Testis (tissue), 3 donors: ENCODE data around the gene MROH2A. TPM values are rescaled to one million over a fixed set of nuclear protein-coding genes. Genes with fewer than 3 reads are reported as not detected.
"Not testable (repeated sequence)": the region's sequence is repeated elsewhere in the genome, so short reads cannot be mapped to it uniquely, and the experiment has no call there.

Experiments
- DNase-seq: peaks from one replicate; pipeline ENCODE4 v3.0.0-alpha.2; 2019
- H3K27ac ChIP-seq, 2 donors: fragments of 200-600 bp; sonication (generic); one replicate each; pipeline ENCODE4 v1.5.1; 2019
- H3K27me3 ChIP-seq: fragments of 200-600 bp; sonication (generic); one replicate; pipeline ENCODE4 v1.5.1; 2019
- H3K36me3 ChIP-seq: fragments of 200-600 bp; sonication (generic); one replicate; pipeline ENCODE4 v1.5.1; 2017; ENCODE audit warnings: low read depth; ENCODE audit errors: missing control alignments
- H3K4me1 ChIP-seq: fragments of 200-600 bp; sonication (generic); one replicate; pipeline ENCODE4 v1.5.1; 2019
- H3K4me3 ChIP-seq, 2 donors: fragments of 200-600 bp; sonication (generic); one replicate each; pipeline ENCODE4 v1.5.1; 2017 to 2019
- H3K9me3 ChIP-seq: fragments of 200-600 bp; sonication (generic); one replicate; pipeline ENCODE4 v1.5.1; 2017
- POLR2A ChIP-seq: fragments of 450-650 bp; IDR thresholded peaks from one replicate; pipeline ENCODE4 v1.6.1; 2017; ENCODE audit warnings: antibody characterized with exemption, mild to moderate bottlenecking, moderate library complexity
- WGBS, 2 donors: methylation state at CpG; one replicate each; pipeline ENCODE4 v1.1.5; 2018; 5-methylcytosine and 5-hydroxymethylcytosine counted together
- intact Hi-C: fragments of 100-400 bp; cut with DNase I; formaldehyde crosslinking; loops from one replicate; pipeline ENCODE4 v1.15.1; 2023; ENCODE audit warnings: low total_unique reads
- polyA plus RNA-seq: library from polyadenylated mRNA; stranded (reverse); fragments of 350-450 nt; fragmentation: Illumina TruSeq; extraction: RNeasy Lipid Tissue Mini Kit (QIAGEN cat#74804); gene quantifications from one replicate; pipeline ENCODE4 v1.2.3, GENCODE V29; 2014; ENCODE audit warnings: low read depth, low replicate concordance; ENCODE audit not compliant: insufficient read depth
- total RNA-seq, 2 donors: library from RNA; depleted of rRNA; stranded (reverse); fragments of >200 nt; gene quantifications; one replicate each; pipeline ENCODE4 v1.2.3, GENCODE V29; 2016
- TF ChIP-seq, protein P1 (sequence below), 3 experiments: fragments of 450-650 bp in 2 of 3; fragments of 200-600 bp in 1 of 3; sonication (generic) in 1 of 3; IDR thresholded peaks; one replicate each; pipeline ENCODE4 v1.5.1; 2016 to 2019; ENCODE audit warnings: antibody characterized with exemption in 3 of 3, mild to moderate bottlenecking in 2 of 3, moderate library complexity in 1 of 3

Gene MROH2A
- total and polyA plus RNA-seq, 3 donors from 2014 or later = 5.1 to 10.7 (median 5.3) TPM

DNA sequence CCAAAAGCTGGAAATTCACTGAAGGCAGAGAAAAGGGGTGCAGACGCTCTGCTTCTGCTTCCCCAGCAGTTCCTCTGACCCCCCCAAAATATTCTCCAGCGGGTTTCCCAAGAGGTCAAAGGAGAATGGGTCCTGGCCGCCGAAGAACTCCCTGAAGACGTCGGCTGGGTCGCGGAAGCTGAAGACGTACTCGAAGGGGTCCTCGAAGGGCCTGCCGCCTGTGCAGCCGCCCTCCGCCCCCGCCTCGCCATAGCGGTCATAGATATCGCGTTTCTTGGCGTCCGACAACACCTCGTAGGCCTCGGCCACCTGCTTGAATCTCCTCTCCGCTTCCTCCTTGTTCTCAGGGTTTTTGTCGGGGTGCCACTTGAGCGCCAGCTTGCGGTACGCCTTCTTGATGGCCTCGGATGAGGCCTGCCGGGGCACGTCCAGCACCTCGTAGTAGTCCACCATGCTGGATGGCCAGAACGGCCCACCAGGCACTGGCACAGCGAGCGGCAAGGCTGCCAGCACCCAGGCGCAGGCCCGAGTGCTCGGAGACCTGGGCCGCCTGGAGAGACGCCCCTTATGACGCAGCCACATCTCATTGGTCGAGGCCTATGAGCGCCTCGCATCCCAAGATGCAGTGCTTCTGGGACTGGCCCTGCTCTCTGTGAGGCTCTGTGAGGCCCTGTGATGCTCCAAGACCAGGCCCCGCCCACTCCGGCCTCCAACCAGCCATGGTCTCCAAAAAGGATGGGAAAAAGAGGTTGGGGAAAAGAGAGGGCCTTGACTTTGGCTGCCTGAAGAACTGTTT, 34.5 kb upstream of the MROH2A start:
- peak overlapping the region; percentile 38 to 40 for H3K4me3 ChIP-seq
- H3K9me3 ChIP-seq = no peaks in the 10 kb centered on the region
- peak; percentile 83 for DNase-seq
- H3K36me3 ChIP-seq = no peaks in the 10 kb centered on the region
- H3K27ac ChIP-seq = no peak overlapping the region
- intact Hi-C loops = no loop called here
- TF ChIP-seq, protein P1, sequence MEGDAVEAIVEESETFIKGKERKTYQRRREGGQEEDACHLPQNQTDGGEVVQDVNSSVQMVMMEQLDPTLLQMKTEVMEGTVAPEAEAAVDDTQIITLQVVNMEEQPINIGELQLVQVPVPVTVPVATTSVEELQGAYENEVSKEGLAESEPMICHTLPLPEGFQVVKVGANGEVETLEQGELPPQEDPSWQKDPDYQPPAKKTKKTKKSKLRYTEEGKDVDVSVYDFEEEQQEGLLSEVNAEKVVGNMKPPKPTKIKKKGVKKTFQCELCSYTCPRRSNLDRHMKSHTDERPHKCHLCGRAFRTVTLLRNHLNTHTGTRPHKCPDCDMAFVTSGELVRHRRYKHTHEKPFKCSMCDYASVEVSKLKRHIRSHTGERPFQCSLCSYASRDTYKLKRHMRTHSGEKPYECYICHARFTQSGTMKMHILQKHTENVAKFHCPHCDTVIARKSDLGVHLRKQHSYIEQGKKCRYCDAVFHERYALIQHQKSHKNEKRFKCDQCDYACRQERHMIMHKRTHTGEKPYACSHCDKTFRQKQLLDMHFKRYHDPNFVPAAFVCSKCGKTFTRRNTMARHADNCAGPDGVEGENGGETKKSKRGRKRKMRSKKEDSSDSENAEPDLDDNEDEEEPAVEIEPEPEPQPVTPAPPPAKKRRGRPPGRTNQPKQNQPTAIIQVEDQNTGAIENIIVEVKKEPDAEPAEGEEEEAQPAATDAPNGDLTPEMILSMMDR (IDR thresholded peaks at IDR 0.05) = no peak
- TF ChIP-seq POLR2A = no peak
- no peaks in the 10 kb centered on the region for H3K4me1 ChIP-seq
- no peaks in the 10 kb centered on the region for H3K27me3 ChIP-seq
- 73% methylated on average over 27 to 44 of the region's 46 CpGs for WGBS, 2 donors

DNA sequence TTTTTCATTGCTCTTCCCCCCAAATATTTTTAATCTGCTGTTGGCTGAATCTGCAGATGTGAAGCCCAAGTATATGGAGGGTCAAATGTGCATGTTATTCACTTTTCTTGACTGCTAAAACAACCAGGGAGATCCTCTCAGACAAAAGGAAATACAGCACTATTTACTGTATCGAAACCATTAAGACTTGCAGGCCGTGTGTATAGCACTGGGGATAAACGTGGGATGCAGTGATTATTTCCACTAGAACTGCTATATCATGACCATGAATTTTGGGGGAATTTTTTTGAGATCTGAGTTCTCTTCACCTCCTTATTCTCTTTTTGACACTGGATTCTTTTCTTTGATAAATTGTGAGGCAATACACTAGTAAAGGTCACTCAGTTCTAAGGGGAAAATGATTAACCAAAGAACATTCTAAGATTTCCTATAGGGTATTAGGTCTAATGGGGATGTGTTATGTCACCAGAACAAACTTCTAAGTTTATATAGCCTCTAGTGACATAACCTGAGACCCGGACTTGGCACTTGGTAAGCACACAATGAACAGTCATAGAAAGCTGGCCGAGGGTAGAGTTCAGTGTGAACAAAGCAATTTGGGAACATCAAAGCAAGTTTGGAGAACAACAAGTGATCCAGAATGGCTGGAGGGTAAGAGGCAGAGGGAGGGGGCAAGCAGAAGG, 32.9 kb upstream of the MROH2A start:
- no peak for DNase-seq
- no peaks in the 10 kb centered on the region for H3K36me3 ChIP-seq
- H3K4me3 ChIP-seq = no peak overlapping the region
- no peaks in the 10 kb centered on the region for H3K9me3 ChIP-seq
- intact Hi-C loops = no loop called here
- TF ChIP-seq, protein P1 (IDR thresholded peaks at IDR 0.05) = no peak
- TF ChIP-seq POLR2A = no peak
- 81% methylated on average over 5 of the region's 5 CpGs for WGBS, 2 donors
- no peaks in the 10 kb centered on the region for H3K4me1 ChIP-seq
- no peak overlapping the region for H3K27ac ChIP-seq
- no peaks in the 10 kb centered on the region for H3K27me3 ChIP-seq

DNA sequence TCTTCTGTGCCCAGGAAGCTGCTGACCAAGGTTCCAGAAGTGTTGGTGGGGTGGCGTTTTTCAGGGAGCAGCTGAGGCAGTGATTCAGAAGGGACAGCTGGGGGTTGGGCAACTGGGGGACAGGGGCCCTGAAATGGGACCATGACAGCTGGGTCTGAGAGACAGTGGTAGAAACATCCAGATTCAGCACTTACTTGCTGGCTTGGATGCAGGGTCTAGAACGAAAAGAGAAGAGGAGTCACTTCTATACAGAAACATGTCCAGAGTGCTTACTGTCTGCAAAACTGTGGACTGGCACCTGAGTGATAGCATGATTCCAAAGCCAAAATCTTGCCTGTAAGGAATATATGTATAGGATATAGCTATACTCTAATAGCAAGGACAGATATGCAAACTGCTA, 32.3 kb upstream of the MROH2A start:
- H3K4me3 ChIP-seq, intact Hi-C loops, H3K9me3 ChIP-seq, DNase-seq, H3K27me3 ChIP-seq, H3K4me1 ChIP-seq, H3K36me3 ChIP-seq, H3K27ac ChIP-seq: not testable (repeated sequence)
- WGBS, 2 donors = 69 to 76% methylated on average over 2 of the region's 2 CpGs

DNA sequence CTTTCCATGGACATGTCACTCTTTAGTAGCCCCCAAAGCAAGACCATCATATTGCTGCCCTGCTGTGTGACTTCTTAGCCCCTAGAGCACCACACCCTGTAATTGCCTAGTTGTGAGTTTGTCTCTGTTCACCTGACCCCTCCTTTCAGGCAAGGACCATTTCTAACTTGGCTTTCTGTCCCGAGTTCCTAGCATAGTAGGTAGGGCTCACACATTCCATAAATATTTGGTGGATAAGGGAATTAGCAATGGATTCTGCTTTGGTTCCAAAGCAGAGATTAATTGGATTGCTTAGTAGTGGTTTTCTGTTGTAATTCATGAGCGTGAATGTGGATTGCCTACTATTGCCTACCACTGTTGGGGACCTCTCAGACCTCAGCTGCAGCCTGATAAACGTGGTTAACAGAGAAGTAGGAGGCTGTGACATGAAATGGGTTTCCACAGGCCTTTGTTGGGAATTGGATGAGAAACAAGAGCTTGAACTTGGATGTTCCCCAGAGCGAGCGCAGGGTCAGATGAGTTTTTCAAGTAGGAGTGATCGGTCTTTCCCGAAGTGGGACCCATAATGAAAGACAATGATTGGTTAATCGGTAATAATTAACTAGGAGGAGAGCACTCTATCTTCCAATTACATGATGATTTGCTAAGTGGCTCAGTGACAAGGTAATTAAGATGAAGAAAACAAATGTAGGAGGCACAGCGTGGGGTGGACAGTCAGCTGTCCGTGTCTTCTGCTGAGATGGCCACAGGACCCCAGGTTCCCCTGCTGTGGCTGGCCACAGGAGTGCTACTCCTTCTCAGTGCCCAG, 31.5 kb upstream of the MROH2A start:
- no peak for TF ChIP-seq POLR2A
- TF ChIP-seq, protein P1 (IDR thresholded peaks at IDR 0.05) = no peak
- DNase-seq = no peak
- no peaks in the 10 kb centered on the region for H3K9me3 ChIP-seq

GRCh38 chr2:233747283-233747544, 30.9 kb upstream of the MROH2A start:
- no peak for DNase-seq
- no peaks in the 10 kb centered on the region for H3K9me3 ChIP-seq
- TF ChIP-seq, protein P1 (IDR thresholded peaks at IDR 0.05) = no peak
- no peak for TF ChIP-seq POLR2A
- H3K36me3 ChIP-seq = no peaks in the 10 kb centered on the region
- no peak overlapping the region for H3K27ac ChIP-seq
- no peaks in the 10 kb centered on the region for H3K4me1 ChIP-seq
- H3K4me3 ChIP-seq = no peak overlapping the region
- intact Hi-C loops = no loop called here
- H3K27me3 ChIP-seq = no peaks in the 10 kb centered on the region
- WGBS, 2 donors = 90 to 96% methylated on average over 6 of the region's 6 CpGs

More for the DNA sequence above, 31.5 kb upstream of the MROH2A start:
- Histone ChIP-seq H3K36me3 (no peaks in the 10 kb centered on the region), H3K4me1 (no peaks in the 10 kb centered on the region), H3K27me3 (no peaks in the 10 kb centered on the region), H3K4me3 (no peak overlapping the region), H3K27ac (no peak overlapping the region)
- 72 to 77% methylated on average over 10 of the region's 10 CpGs for WGBS, 2 donors
- intact Hi-C loops = no loop called here

DNA sequence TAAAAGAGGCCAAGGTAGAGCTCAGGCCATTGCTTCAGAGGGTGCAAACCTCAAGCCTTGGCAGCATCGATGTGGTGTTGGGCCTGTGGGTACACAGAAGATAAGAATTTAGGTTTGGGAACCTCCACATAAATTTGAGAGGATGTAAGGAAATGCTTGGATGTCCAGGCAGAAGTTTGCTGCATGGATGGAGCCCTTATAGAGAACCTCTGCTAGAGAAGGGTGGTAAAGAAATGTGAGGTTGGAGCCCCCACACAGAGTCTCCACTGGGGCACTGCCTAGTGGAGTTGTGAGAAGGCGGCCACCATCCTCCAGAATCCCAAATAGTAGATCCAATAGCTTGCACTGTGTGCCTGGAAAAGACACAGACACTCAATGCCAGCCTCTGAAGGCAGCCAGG, 27.4 kb upstream of the MROH2A start:
- H3K27me3 ChIP-seq, H3K27ac ChIP-seq, H3K9me3 ChIP-seq, H3K36me3 ChIP-seq, intact Hi-C loops, H3K4me3 ChIP-seq, H3K4me1 ChIP-seq, DNase-seq: not testable (repeated sequence)
- WGBS, 2 donors = 73 to 78% methylated on average over 2 of the region's 2 CpGs

- H3K27ac ChIP-seq, intact Hi-C loops, DNase-seq, H3K4me3 ChIP-seq, H3K4me1 ChIP-seq, H3K36me3 ChIP-seq, H3K27me3 ChIP-seq, H3K9me3 ChIP-seq: not testable (repeated sequence)
- 69 to 77% methylated on average over 2 of the region's 2 CpGs for WGBS, 2 donors
Observed at GRCh38 chr2:233751212-233752009, 26.7 kb upstream of the MROH2A start.
